Measurements from ENCODE around the gene RALGAPA2.

DNA sequence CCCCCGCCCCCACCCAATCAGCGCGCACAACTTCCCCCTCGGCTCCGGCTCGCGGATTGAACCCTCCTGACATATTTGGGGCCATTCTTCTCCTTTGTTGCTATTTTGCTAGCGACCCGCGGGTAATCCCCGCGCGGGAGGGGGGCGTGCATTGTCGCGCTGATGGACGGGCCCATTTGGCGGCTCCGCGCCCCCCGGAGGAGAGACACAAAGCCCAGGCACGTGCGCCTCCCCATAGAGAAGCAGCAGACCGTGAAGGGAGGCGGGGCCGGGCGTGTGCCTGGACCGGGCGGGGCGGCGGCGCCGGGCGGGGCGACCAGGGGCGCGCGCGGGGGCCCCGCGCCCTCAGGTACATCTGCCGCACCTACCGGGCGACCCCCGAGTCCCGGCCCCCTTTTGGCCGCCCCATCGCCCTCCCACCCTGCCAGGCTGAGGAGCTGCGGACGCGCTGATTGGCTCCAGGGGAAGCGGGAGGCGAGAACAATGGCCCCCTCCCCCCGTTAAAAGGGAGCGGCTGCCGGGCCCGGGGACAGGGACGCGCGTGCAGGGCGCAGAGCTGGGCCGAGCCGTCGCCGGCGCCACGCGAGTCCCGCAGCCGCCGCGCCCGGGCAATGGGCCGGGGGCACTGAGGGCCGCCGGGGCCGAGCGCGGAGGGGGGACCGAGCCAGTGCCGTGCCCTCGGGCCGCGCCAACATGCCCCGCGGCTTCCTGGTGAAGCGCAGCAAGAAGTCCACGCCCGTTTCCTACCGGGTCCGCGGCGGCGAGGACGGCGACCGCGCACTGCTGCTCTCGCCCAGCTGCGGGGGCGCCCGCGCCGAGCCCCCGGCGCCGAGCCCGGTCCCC lies 344.6 kb downstream of the RALGAPA2 start, which contains the start of gene INSM1:
- TF ChIP-seq, protein P1, sequence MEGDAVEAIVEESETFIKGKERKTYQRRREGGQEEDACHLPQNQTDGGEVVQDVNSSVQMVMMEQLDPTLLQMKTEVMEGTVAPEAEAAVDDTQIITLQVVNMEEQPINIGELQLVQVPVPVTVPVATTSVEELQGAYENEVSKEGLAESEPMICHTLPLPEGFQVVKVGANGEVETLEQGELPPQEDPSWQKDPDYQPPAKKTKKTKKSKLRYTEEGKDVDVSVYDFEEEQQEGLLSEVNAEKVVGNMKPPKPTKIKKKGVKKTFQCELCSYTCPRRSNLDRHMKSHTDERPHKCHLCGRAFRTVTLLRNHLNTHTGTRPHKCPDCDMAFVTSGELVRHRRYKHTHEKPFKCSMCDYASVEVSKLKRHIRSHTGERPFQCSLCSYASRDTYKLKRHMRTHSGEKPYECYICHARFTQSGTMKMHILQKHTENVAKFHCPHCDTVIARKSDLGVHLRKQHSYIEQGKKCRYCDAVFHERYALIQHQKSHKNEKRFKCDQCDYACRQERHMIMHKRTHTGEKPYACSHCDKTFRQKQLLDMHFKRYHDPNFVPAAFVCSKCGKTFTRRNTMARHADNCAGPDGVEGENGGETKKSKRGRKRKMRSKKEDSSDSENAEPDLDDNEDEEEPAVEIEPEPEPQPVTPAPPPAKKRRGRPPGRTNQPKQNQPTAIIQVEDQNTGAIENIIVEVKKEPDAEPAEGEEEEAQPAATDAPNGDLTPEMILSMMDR (IDR thresholded peaks at IDR 0.05 in 2 of 3, conservative IDR thresholded peaks at IDR 0.05 in 1 of 3; ENCODE audit: borderline replicate concordance in 1 of 3, insufficient read depth in 1 of 3, low read depth in 2 of 3, low read length in 2 of 3), result no peak
- no peak for TF ChIP-seq POLR2A (IDR thresholded peaks at IDR 0.05; ENCODE audit: borderline replicate concordance, extremely low read depth, insufficient read depth, insufficient read length)
- TF ChIP-seq ZFX (IDR thresholded peaks at IDR 0.05), result no peak
- no peak for TF ChIP-seq TCF7L2 (IDR thresholded peaks at IDR 0.05; ENCODE audit: borderline replicate concordance, extremely low read depth, insufficient read depth, insufficient read length)
- no peak for TF ChIP-seq RAD21 (IDR thresholded peaks at IDR 0.05; ENCODE audit: low read depth)
- no peak for TF ChIP-seq POLR2AphosphoS5 (IDR thresholded peaks at IDR 0.05; ENCODE audit: low read depth, low read length)
- TF ChIP-seq, protein P2, sequence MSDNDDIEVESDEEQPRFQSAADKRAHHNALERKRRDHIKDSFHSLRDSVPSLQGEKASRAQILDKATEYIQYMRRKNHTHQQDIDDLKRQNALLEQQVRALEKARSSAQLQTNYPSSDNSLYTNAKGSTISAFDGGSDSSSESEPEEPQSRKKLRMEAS (IDR thresholded peaks at IDR 0.05), result no peak
- TF ChIP-seq YY1 (IDR thresholded peaks at IDR 0.05; ENCODE audit: extremely low read depth, insufficient replicate concordance, low read depth, low read length), result no peak

All from HCT116 (cell line).